Measurements from ENCODE around the gene MRM2. TPM values are rescaled to one million over a fixed set of nuclear protein-coding genes. Genes with fewer than 3 reads are reported as not detected.

The MRM2 gene
- total RNA-seq, 2 experiments from 2014 or later = 36.7 to 37.8 TPM

DNA sequence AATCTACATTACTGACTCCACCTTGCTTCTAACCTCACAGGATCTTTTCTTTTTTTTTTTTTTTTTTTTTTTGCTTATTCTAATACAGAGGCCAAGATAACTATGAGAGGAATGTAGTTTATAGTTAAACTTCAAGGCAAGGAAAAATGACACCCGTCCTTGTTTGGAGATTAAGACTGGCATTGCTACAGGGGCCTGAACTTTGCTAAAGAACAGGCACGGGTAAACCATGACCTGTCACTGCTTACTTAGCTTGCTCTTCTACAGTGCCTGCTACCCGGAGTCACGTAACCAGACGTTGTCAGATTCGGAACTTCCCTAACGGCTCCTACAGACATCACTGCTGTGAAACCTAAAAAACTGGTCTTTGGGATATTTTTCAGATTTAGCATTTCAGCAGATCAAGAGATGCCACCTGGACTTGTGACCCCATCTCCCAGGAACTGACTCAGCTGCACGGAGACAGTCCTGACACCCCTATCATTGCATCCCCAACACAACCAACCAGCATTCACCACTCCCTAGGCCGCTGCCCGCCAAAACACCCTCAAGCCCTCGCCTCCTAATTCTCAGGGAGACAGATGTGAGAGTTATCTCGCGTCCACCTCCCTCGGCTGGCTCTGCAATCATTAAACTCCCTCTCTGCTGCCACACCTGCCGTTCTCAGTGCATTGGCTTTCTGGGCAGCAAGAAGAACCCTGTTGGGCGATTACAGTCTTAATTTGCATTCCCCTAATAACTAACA lies 36.8 kb downstream of the MRM2 start:
- no peak overlapping the region for H3K4me3 Mint-ChIP-seq
- POLR2A ChIA-PET = no interaction called here
- no peak overlapping the region for H3K27ac Mint-ChIP-seq
- no peaks in the 10 kb centered on the region for H3K9me3 Mint-ChIP-seq (ENCODE audit: insufficient read depth)
- no peak for DNase-seq
- peaks cover 20% of the 10 kb centered on the region for H3K36me3 Mint-ChIP-seq (ENCODE audit: low read depth)
- CTCF ChIA-PET = no interaction called here
- H3K27me3 Mint-ChIP-seq (ENCODE audit: low read depth) = no peaks in the 10 kb centered on the region
- ATAC-seq = no peak
- no peaks in the 10 kb centered on the region for H3K4me1 Mint-ChIP-seq (ENCODE audit: low read depth)

- no peak overlapping the region for H3K4me3 Mint-ChIP-seq
- CTCF ChIA-PET = no interaction called here
These were observed 37.6 kb downstream of the MRM2 start for GRCh38 chr7:2204446-2204845.

GRCh38 chr7:2203766-2204300 lies 38.2 kb downstream of the MRM2 start:
- peaks cover 20% of the 10 kb centered on the region for H3K36me3 Mint-ChIP-seq (ENCODE audit: low read depth)
- ChIA-PET POLR2A (no interaction called here), CTCF (no interaction called here)
- no peaks in the 10 kb centered on the region for H3K27me3 Mint-ChIP-seq (ENCODE audit: low read depth)
- no peak overlapping the region for H3K27ac Mint-ChIP-seq
- ATAC-seq = no peak
- no peak for DNase-seq
- H3K4me1 Mint-ChIP-seq (ENCODE audit: low read depth) = no peaks in the 10 kb centered on the region
- no peak overlapping the region for H3K4me3 Mint-ChIP-seq
- H3K9me3 Mint-ChIP-seq (ENCODE audit: insufficient read depth) = no peaks in the 10 kb centered on the region

More at GRCh38 chr7:2204446-2204845, 37.6 kb downstream of the MRM2 start:
- no peak overlapping the region for H3K27ac Mint-ChIP-seq
- POLR2A ChIA-PET = no interaction called here
- H3K4me1 Mint-ChIP-seq (ENCODE audit: low read depth) = no peaks in the 10 kb centered on the region
- no peaks in the 10 kb centered on the region for H3K27me3 Mint-ChIP-seq (ENCODE audit: low read depth)
- no peak for DNase-seq
- H3K36me3 Mint-ChIP-seq (ENCODE audit: low read depth) = peaks cover 22% of the 10 kb centered on the region
- H3K9me3 Mint-ChIP-seq (ENCODE audit: insufficient read depth) = no peaks in the 10 kb centered on the region
- no peak for ATAC-seq

DNA sequence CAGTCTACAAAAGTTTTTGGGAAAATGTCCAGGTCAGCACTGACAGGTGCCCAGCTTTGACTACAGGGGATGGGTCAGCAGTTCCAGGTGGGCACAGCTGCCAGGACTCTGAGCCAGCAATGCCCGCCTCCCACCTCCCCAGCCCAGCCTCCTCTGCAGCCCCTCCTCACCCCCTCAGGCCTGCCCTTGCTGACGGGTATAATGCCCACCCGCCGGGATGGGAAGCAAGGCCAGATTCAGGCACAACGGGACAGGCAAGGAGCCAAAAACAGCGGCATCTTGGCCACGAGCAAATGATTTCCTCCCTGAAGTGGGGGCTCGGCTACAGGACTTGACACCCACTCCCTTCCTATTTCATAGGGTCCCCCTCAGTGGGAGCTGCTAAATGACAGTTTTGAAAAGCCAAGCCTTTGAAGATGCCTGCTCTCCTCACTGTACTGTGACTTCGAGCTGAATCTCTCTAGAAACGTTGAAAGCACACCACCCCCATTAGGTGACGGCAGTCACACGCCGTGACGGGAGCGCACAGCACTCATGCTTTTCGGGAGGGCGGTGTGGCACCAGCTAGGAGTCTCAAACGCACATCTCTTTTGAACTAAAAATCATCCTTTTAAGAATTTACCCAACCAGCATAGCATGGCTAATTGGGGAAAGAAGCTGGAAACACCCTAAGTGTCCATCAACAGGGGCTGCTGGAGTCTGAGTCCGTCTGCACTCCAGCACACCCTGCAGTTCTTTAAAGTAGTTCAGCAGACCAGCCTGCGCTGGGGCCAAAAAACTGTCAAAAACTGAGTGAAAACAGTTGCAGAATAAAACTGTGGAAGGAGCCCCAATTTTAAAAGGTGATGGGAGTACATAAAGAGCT lies 38.9 kb downstream of the MRM2 start:
- H3K4me1 Mint-ChIP-seq (ENCODE audit: low read depth) = no peaks in the 10 kb centered on the region
- no peaks in the 10 kb centered on the region for H3K27me3 Mint-ChIP-seq (ENCODE audit: low read depth)
- ChIA-PET CTCF (no interaction called here), POLR2A (no interaction called here)
- peaks cover 15% of the 10 kb centered on the region for H3K36me3 Mint-ChIP-seq (ENCODE audit: low read depth)
- H3K27ac Mint-ChIP-seq = no peak overlapping the region
- no peak for ATAC-seq
- no peaks in the 10 kb centered on the region for H3K9me3 Mint-ChIP-seq (ENCODE audit: insufficient read depth)
- no peak overlapping the region for H3K4me3 Mint-ChIP-seq
- no peak for DNase-seq

- DNase-seq (no peak), ATAC-seq (no peak)
- POLR2A ChIA-PET = no interaction called here
- Mint-ChIP-seq H3K9me3 (ENCODE audit: insufficient read depth) (no peaks in the 10 kb centered on the region), H3K4me1 (ENCODE audit: low read depth) (peaks cover 1% of the 10 kb centered on the region), H3K4me3 (no peak overlapping the region), H3K27ac (no peak overlapping the region), H3K27me3 (ENCODE audit: low read depth) (no peaks in the 10 kb centered on the region), H3K36me3 (ENCODE audit: low read depth) (peaks cover 13% of the 10 kb centered on the region)
- CTCF ChIA-PET = no interaction called here
These were observed 39.6 kb downstream of the MRM2 start for GRCh38 chr7:2202361-2202761.

DNA sequence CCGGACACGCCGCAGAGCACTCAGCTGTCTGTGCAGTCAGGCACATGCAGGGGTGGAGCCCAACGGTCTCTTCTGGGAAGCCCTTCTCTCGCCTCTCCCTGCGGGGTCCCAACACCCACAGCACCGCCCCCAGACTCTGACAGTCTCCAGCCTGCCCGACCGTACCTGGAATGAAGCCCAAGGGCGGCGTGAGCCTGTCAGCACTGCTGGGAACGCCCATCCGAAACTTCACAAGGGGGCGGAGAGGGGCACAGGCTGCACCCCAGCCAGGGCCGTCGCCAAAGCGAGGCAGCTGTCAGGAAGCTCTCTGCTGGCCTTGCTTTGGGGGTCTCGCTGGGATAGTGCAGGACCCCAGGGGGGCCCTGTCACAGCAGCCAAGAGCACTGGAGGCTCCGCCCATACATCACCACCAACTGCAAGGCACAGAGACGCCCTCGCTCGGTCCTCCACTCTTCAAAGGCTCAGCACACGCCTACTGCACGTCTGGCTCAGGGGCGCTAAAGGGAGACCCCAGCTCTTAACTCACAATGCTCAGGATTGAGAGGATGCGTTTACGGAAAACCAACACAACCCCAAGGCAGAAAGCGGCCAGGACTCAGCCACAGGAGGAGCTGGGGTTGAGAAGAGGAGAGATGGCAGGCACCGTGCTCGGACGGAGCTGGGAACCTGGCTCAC lies 40.2 kb downstream of the MRM2 start:
- no peaks in the 10 kb centered on the region for H3K27me3 Mint-ChIP-seq (ENCODE audit: low read depth)
- ATAC-seq = no peak
- no peak for DNase-seq
- no peaks in the 10 kb centered on the region for H3K9me3 Mint-ChIP-seq (ENCODE audit: insufficient read depth)
- no peak overlapping the region for H3K27ac Mint-ChIP-seq
- no peak overlapping the region for H3K4me3 Mint-ChIP-seq
- CTCF ChIA-PET = no interaction called here
- H3K36me3 Mint-ChIP-seq (ENCODE audit: low read depth) = peaks cover 18% of the 10 kb centered on the region
- peaks cover 3% of the 10 kb centered on the region for H3K4me1 Mint-ChIP-seq (ENCODE audit: low read depth)
- POLR2A ChIA-PET = no interaction called here

DNA sequence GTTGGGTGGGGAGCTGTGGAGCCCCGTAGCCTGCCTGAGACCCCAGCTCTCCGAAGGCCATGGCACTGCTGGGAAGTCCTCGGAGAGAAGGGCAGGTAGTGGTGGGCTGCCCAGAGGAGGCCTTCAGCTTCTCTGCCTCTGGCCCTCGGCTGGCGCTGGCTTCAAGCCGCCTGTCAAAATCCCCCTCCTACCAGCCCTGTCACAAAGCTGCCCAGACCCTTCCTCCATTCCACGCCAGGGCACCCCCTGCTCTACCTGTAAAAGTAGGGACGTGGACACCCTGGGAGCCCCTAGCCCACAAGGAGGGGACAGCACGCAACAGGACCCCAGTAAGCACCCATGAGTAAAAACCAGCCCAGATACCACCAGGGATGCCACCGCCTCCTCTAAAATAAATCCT lies 40.9 kb downstream of the MRM2 start:
- peaks cover 3% of the 10 kb centered on the region for H3K4me1 Mint-ChIP-seq (ENCODE audit: low read depth)

DNA sequence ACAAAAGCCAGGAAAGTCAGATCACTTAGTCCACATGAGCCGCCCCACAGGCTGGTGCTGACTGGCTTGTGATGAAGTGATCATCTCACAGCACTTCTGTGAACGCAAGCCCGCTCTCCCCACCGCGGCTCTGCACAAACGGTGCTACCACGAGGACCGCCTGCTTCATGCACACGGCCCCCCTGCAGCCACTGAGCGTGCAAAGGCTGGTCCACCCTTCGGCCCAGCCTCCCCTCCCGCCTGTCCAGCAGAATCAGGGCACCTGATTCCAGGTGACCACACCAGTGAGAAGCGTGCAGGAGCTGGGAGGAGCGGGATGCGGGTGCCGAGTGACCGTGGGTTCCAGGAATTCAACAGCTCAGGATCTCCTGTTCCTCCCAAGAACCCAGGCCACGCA lies 41.4 kb downstream of the MRM2 start:
- H3K4me3 Mint-ChIP-seq = no peak overlapping the region
- CTCF ChIA-PET = no interaction called here
- ATAC-seq (no peak), DNase-seq (no peak)
- H3K27me3 Mint-ChIP-seq (ENCODE audit: low read depth) = no peaks in the 10 kb centered on the region
- H3K9me3 Mint-ChIP-seq (ENCODE audit: insufficient read depth) = no peaks in the 10 kb centered on the region
- H3K27ac Mint-ChIP-seq = no peak overlapping the region
- H3K4me1 Mint-ChIP-seq (ENCODE audit: low read depth) = peaks cover 3% of the 10 kb centered on the region
- peaks cover 26% of the 10 kb centered on the region for H3K36me3 Mint-ChIP-seq (ENCODE audit: low read depth)
- POLR2A ChIA-PET = no interaction called here

More for the DNA sequence above, 40.9 kb downstream of the MRM2 start:
- DNase-seq (no peak), ATAC-seq (no peak)
- H3K9me3 Mint-ChIP-seq (ENCODE audit: insufficient read depth) = no peaks in the 10 kb centered on the region
- H3K27me3 Mint-ChIP-seq (ENCODE audit: low read depth) = no peaks in the 10 kb centered on the region
- H3K36me3 Mint-ChIP-seq (ENCODE audit: low read depth) = peaks cover 22% of the 10 kb centered on the region
- CTCF ChIA-PET = no interaction called here
- POLR2A ChIA-PET = no interaction called here
- H3K27ac Mint-ChIP-seq = no peak overlapping the region
- H3K4me3 Mint-ChIP-seq = no peak overlapping the region

GRCh38 chr7:2199956-2200583 lies 41.9 kb downstream of the MRM2 start:
- no peaks in the 10 kb centered on the region for H3K9me3 Mint-ChIP-seq (ENCODE audit: insufficient read depth)
- H3K4me1 Mint-ChIP-seq (ENCODE audit: low read depth) = peaks cover 3% of the 10 kb centered on the region
- no peak for ATAC-seq
- no peak for DNase-seq
- H3K4me3 Mint-ChIP-seq = no peak overlapping the region
- H3K27ac Mint-ChIP-seq = no peak overlapping the region
- POLR2A ChIA-PET = no interaction called here
- CTCF ChIA-PET = no interaction called here
- H3K27me3 Mint-ChIP-seq (ENCODE audit: low read depth) = no peaks in the 10 kb centered on the region
- H3K36me3 Mint-ChIP-seq (ENCODE audit: low read depth) = peaks cover 30% of the 10 kb centered on the region

GRCh38 chr7:2199528-2199927 lies 42.5 kb downstream of the MRM2 start:
- Mint-ChIP-seq H3K27ac (no peak overlapping the region), H3K27me3 (ENCODE audit: low read depth) (no peaks in the 10 kb centered on the region), H3K36me3 (ENCODE audit: low read depth) (peaks cover 31% of the 10 kb centered on the region), H3K4me1 (ENCODE audit: low read depth) (peaks cover 3% of the 10 kb centered on the region), H3K4me3 (no peak overlapping the region), H3K9me3 (ENCODE audit: insufficient read depth) (no peaks in the 10 kb centered on the region)
- no peak for DNase-seq
- CTCF ChIA-PET = no interaction called here
- POLR2A ChIA-PET = no interaction called here
- ATAC-seq = no peak

DNA sequence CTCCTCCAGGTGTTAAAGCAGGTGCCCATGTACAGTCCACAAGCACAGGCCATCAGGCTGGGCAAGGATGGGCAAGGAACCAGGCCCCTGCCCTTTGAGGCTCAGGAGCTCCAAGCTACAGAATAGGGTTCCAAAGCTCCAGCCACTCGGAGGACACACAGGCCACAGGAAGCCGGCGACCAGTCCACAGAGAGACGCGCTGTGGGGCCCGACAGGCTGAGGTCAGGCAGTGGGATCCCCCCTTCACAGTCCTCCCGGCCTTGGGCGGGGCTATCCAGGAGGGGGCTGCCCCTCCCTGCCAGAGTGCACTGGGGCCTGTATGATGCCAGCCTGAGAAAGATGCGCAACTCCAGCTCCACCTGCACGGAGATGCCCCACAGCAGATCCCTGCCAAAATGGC lies 43.2 kb downstream of the MRM2 start:
- no peaks in the 10 kb centered on the region for H3K9me3 Mint-ChIP-seq (ENCODE audit: insufficient read depth)
- ATAC-seq (no peak), DNase-seq (no peak)
- H3K27ac Mint-ChIP-seq = no peak overlapping the region
- ChIA-PET CTCF (no interaction called here), POLR2A (no interaction called here)
- H3K4me3 Mint-ChIP-seq = no peak overlapping the region
- H3K36me3 Mint-ChIP-seq (ENCODE audit: low read depth) = peaks cover 35% of the 10 kb centered on the region
- H3K4me1 Mint-ChIP-seq (ENCODE audit: low read depth) = peaks cover 3% of the 10 kb centered on the region
- no peaks in the 10 kb centered on the region for H3K27me3 Mint-ChIP-seq (ENCODE audit: low read depth)

DNA sequence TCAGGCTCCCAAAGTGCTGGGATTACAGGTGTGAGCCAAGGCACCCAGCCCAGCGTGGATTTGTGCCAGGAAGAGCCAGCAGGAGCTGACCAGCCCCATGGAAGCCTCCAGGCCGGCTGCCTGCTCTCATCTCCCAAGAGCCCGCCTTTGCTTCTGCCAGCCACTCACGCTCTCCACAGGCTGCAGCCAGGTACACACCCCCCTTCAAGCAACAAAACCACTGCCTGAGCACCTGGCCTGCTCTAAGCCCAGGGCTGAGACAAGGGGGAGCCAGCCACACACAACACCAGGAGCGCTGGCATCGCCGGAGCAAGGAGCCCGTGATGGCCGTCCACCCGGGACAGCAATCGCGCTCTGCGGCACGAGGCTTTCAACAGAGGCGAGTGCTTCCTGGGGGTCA lies 43.8 kb downstream of the MRM2 start:
- Mint-ChIP-seq H3K36me3 (ENCODE audit: low read depth) (peaks cover 37% of the 10 kb centered on the region), H3K27me3 (ENCODE audit: low read depth) (no peaks in the 10 kb centered on the region), H3K4me1 (ENCODE audit: low read depth) (peaks cover 3% of the 10 kb centered on the region), H3K9me3 (ENCODE audit: insufficient read depth) (no peaks in the 10 kb centered on the region), H3K27ac (no peak overlapping the region), H3K4me3 (no peak overlapping the region)
- CTCF ChIA-PET = no interaction called here
- DNase-seq (no peak), ATAC-seq (no peak)
- POLR2A ChIA-PET = no interaction called here

Measured in activated CD8-positive, alpha-beta T cell treated with anti-CD3 and anti-CD28 coated beads, Interleukin-2, amount 10 ng/mL, durations not matched to agents 7 days and 5 days (primary cell).